ENCODE data around the gene EPB41L2.
"Not testable (repeated sequence)": the region's sequence is repeated elsewhere in the genome, so short reads cannot be mapped to it uniquely, and the experiment has no call there.

Gene EPB41L2

DNA sequence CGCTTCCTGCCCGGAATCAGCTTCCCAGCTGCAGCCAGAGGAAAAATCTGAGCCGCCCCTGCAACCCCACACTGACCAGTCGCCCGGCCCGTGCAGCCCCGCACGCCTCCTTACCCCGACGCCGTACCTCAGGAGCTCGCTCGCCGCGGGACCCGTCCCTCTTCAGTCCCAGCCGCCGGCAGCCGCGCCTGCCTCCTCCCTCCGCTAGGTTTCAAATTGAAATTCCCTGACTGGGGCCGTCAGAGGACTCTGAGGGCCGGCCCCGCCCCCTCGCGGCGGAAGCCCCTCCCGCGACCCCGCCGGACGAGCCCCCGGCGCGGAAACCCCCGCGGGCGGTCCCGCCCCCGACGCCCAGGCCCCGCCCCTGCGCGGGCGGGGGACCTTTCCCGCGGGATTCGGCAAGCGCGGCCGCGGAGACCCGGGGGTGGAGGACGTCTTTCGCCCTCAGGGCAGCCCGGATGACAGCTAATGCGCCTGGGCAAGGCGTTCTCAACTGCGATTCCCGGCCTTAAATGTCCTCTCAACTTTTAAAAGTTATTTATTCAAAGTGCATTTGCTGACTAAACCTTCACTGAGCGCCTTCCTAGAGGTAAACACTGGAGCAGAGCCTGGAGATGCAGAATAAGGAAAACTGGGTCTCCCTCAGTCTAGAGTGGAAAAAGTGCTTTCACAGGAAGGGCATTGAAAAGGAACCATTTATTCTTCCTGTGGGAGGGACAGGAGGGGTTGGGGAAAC, at the start of gene EPB41L2:
TSS of gene EPB41L2 (minus strand) at position 218 of the 736 bp plus-strand sequence. CDS start 106,760 bp downstream, outside the sequence.
- DNase-seq = no peak

GRCh38 chr6:131112249-131112648, 49.2 kb upstream of the EPB41L2 start:
- DNase-seq = no peak

DNA sequence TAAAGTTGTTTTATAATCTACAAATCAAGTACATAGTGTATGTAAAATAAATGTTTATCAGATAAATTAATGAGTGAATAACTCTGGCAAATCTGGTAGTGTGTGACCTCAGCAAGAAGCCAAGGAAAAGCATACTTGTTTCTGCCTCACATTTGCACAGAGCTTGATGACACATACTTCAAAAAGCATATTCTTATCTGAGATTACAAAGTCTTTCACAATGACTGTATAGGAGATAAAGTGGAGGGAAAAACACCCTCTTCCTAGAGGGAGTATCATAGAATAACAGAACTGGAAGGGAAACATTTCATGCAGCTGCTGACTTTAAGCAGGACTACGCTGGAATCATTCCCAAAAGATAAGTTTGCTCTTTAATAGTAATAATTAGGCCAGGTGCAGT, 44.1 kb upstream of the EPB41L2 start:
- DNase-seq = no peak

DNA sequence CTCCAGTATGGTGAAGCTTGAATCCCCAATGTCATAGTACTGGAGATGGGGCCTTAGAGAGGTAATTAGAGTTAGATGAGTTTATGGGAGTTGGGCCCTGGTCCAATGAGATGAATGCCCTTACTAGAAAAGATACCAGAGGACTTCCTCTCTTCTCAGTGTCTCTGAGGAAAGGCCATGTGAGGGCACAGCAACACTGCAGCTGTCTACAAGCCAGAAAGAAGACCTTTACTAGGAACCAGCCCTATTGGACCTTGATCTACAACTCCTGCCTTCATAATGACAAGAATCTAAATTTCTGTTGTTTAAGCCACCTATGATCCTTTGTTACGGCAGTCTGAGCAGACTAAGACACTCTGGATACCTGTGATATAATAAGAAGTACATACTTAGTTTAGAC, 40.9 kb upstream of the EPB41L2 start:
- DNase-seq = no peak

GRCh38 chr6:131103296-131103695, 40.3 kb upstream of the EPB41L2 start:
- DNase-seq = no peak

GRCh38 chr6:131101911-131102680, 39.1 kb upstream of the EPB41L2 start:
- no peak for DNase-seq

GRCh38 chr6:131096786-131097185, 33.7 kb upstream of the EPB41L2 start:
- no peak for DNase-seq

DNA sequence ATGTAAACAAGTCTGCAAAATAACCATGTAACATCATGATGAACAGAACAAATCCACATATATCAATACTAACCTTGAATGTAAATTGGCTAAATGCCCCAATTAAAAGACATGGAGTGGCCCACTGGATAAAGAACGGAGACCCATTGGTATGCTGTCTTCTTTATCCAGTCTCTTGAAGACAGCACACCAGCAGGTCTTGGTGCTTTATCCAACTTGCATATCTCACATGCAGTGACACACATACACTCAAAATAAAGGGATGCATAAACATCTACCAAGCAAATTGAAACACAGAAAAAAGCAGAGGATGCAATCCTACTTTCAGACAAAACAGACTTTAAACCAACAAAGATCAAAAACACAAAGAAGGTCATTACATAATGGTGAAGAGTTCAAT, 30.3 kb upstream of the EPB41L2 start:
- no peak for DNase-seq

GRCh38 chr6:131091944-131092343, 28.9 kb upstream of the EPB41L2 start:
- DNase-seq = not testable (repeated sequence)

DNA sequence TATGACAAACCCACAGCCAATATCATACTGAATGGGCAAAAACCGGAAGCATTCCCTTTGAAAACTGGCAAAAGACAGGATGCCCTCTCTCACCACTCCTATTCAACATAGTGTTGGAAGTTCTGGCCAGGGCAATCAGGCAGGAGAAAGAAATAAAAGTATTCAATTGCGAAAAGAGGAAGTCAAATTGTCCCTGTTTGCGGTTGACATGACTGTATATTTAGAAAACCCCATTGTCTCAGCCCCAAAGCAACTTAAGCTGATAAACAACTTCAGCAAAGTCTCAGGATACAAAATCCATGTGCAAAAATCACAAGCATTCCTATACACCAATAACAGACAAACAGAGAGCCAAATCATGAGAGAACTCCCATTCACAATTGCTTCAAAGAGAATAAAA, 27.3 kb upstream of the EPB41L2 start:
- DNase-seq = not testable (repeated sequence)

DNA sequence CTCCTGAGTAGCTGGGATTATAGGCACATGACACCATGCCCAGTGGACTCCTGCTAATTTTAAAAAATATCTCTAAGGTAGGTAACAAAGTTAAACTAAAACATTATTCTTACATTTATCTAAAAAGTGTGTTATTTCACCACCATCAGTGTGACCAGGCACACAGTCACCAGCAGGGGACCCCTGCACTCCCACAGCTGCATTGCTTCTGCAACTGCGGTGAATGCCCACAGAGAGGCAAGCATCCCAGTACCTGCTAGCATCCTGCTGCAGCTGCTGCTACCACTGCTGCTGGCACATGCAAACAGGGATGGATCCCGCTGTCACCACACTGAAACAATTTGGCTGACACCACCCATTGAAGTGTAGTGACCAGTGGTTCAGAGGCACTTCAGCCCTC, 21.9 kb upstream of the EPB41L2 start:
- no peak for DNase-seq

DNA sequence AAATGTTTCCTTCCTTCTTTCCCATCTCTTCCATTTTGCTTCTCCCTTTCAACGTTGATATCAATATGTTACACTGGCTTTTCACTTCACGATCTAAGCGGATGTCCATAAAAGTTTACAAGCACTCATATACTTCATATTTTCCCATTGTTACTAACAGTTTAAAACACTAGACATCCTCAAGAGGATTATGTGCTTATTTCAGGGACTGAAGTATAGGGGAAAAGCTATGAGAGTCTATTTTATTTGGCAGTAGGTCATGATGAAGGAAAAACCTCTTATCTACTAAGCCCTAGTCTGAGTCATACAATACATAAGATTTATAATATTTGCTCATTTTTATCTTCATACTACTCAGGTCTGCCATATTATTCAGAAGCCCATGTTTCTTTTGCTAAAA, 20.6 kb upstream of the EPB41L2 start:
- DNase-seq = no peak

GRCh38 chr6:131082335-131082734, 19.3 kb upstream of the EPB41L2 start:
- no peak for DNase-seq

- no peak for DNase-seq
Observed at GRCh38 chr6:131080084-131080483, 17.0 kb upstream of the EPB41L2 start.

GRCh38 chr6:131073577-131073976, 10.5 kb upstream of the EPB41L2 start:
- DNase-seq = no peak

DNA sequence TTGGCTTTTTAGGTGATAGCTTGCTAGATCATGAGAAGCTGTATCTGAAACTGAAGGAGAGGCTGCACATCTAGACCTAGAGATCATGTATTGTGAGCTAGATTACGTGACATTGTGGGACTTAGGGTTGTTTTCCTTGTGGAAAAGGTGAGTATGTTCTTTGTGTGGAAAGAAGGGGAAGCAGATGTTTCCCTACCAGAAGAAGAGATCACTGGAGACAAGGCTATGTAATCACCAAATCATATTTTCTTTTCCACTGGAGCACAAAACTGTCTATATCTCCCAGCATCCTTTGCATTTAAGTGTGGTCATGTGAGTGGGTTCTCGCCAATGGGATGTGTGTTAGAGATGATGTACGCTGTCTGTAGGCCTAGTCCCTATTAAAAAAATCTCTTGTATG, 7.0 kb upstream of the EPB41L2 start:
- no peak for DNase-seq

DNA sequence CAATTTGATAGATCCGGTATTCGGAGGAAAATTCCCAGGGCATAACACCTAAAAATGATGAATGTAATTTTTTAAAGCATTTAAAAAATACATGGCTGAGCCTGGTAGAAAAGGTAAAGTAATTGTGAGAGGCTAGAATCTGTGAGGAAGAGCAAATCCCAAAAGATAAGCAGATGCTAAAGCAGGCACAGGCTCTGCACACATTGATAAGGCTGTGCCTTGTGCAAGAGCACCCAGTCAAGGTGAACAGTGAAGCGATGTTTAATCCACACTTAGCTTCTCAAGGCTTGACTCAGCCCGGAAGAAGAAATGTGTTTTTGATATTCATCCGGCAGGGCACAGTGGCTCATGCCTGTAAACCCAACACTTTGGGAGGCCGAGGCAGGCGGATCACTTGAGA, 5.1 kb upstream of the EPB41L2 start:
- no peak for DNase-seq

DNA sequence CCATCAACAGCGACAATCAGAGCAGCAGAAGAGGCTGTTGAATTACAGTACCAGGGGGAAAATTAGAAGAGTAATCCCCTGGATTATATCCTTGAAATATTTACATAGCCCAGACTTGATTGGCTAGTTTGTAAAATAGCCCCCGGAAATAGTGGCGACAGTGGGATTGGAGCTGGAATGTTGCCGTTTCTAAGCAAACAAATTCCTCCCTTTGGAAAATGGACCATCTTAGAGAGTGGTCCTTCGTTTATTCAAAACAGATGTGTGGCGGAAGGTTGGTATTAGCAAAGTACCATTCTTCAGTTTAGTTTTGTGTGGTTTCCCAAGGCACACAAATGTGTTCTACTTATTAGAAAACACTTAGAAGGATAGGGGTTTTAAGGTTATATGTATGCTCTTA, 4.5 kb upstream of the EPB41L2 start:
- DNase-seq = no peak

DNA sequence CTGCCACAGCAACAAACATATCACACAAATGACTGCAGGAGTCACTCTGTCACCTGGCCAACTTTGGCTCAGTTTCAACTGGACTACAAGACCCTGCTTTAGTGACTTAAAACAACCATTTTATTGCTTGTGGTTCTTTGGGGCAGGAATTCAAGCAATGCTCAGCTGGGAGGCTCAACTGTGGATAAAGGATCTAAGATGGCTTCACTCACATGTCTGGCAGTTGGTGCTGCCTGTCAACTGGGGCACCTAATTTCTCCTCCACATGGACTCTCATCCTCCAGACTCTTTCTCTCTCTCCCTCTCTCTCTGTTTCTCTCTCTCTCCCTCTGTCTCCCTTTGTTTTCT, 2.8 kb upstream of the EPB41L2 start:
- DNase-seq = no peak

DNA sequence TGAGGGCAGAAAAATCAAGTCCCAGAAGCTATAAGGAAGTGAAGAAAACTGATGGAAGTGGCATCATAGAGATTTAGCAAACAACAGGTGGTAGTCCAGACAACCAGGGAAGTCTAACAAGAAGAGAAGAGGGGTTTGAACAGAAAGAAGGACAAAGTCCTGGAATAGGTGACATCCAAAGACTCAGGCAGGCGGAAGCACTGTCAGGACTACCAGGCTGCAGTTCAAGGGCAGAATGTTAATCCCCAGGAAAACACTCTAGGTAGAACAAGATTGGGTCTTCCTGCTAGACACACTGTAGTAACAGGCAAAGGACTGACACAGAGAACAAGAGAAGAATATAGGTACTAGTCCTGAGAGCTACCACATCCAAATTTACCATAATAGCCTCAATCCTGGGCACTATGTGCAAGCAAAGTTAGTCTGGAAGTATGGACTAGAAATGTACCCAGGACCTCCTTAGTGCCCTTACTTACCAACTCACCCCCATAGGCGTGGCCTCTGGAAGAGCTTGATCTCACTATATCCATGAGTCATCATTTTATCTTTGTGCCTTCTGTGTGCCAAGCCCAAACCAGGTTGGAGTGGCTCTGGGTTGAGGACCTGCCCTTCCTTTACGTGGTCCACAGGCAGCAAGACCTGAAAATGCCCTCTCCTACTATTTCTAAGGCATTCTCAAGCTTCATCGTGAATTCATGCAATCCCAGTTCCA, 2.2 kb upstream of the EPB41L2 start:
- no peak for DNase-seq

- no peak for DNase-seq
Observed at GRCh38 chr6:131063764-131064272, 773 bp upstream of the EPB41L2 start.

- DNase-seq = no peak
Observed at GRCh38 chr6:131062241-131063027, 611 bp downstream of the EPB41L2 start.

DNA sequence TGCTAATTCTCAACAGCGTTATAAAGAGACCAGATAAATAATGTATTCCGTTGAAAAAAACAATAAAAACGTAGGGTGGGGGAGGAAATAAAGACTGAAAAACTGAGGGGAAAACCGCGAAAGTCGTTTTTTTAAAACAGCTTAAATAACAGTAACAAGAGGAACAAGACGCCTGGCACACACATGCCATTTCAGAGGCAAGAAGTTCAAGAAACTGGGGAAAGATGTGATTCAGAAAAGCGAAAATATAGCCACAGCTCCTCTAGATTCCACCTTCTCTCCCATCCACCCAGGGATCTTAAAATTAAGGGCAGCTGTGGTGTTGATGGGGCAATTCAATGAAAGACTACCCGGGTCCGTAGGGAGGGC, 1.3 kb downstream of the EPB41L2 start:
- DNase-seq = no peak
